ENCODE results near the gene ZNF697.

DNA sequence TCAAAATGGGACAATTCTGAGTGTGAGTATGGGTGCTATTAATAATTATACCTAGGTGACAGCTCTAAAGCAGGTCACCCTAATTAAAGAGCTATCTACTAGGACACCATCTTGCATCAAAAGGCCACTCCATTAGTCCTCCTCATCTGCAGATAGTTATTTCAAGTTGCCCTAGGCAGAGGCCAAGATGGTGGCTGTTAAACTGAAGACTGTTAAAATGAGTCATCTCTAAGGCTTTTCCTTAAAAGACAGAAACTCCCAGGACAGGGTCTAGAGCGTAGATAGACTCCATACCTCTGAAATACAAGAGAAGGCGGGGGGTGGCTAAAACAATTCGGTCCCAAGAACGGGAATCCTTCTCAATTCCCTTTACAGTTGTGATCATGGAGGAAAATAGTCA lies 4.5 kb upstream of the ZNF697 start:
- TF ChIP-seq POLR2A (IDR thresholded peaks at IDR 0.05) (no peak), POLR2AphosphoS5 (IDR thresholded peaks at IDR 0.05) (no peak)
- TF ChIP-seq, protein P1, sequence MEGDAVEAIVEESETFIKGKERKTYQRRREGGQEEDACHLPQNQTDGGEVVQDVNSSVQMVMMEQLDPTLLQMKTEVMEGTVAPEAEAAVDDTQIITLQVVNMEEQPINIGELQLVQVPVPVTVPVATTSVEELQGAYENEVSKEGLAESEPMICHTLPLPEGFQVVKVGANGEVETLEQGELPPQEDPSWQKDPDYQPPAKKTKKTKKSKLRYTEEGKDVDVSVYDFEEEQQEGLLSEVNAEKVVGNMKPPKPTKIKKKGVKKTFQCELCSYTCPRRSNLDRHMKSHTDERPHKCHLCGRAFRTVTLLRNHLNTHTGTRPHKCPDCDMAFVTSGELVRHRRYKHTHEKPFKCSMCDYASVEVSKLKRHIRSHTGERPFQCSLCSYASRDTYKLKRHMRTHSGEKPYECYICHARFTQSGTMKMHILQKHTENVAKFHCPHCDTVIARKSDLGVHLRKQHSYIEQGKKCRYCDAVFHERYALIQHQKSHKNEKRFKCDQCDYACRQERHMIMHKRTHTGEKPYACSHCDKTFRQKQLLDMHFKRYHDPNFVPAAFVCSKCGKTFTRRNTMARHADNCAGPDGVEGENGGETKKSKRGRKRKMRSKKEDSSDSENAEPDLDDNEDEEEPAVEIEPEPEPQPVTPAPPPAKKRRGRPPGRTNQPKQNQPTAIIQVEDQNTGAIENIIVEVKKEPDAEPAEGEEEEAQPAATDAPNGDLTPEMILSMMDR (IDR thresholded peaks at IDR 0.05): no peak

Measured in stomach (tissue), 4 donors.